IPS-18a (cell line): ENCODE measurements around the gene C2orf68.
"Not testable (repeated sequence)": the region's sequence is repeated elsewhere in the genome, so short reads cannot be mapped to it uniquely, and the experiment has no call there.

ENCODE experiments used
- H3K27ac ChIP-seq: one replicate; pipeline ENCODE4 v1.5.1; 2013; ENCODE audit warnings: low read length
- H3K27me3 ChIP-seq: one replicate; pipeline ENCODE4 v1.6.1; 2013; ENCODE audit warnings: mild to moderate bottlenecking, low read length; ENCODE audit not compliant: control insufficient read depth, insufficient read depth
- H3K36me3 ChIP-seq: one replicate; pipeline ENCODE4 v1.6.1; 2013; ENCODE audit warnings: low read depth, low read length; ENCODE audit not compliant: control insufficient read depth
- H3K4me1 ChIP-seq: one replicate; pipeline ENCODE4 v1.6.1; 2013; ENCODE audit warnings: low read depth, low read length; ENCODE audit not compliant: control insufficient read depth
- H3K4me3 ChIP-seq: one replicate; pipeline ENCODE4 v1.5.1; 2013; ENCODE audit warnings: low read length
- H3K9ac ChIP-seq: one replicate; pipeline ENCODE4 v1.6.1; 2013; ENCODE audit warnings: mild to moderate bottlenecking, low read length, moderate library complexity
- H3K9me3 ChIP-seq: one replicate; pipeline ENCODE4 v1.6.1; 2013; ENCODE audit warnings: low read depth, low read length; ENCODE audit not compliant: control insufficient read depth

C2orf68 gene

GRCh38 chr2:85611705-85612587 lies at the start of gene C2orf68:
Gene C2orf68 (minus strand): TSS chr2:85612066. CDS start chr2:85611984, 82 bp downstream.
- H3K4me1 ChIP-seq: no peaks in the 10 kb centered on the region
- H3K9me3 ChIP-seq: no peaks in the 10 kb centered on the region
- H3K27ac ChIP-seq: peak within 1 kb of the TSS; percentile 91
- peak within 1 kb of the TSS; percentile 94 for H3K4me3 ChIP-seq
- peaks cover 20% of the 10 kb centered on the region for H3K36me3 ChIP-seq
- no peaks in the 10 kb centered on the region for H3K27me3 ChIP-seq
- peak within 1 kb of the TSS; percentile 75 for H3K9ac ChIP-seq

- no peaks in the 10 kb centered on the region for H3K36me3 ChIP-seq
- no peaks in the 10 kb centered on the region for H3K27me3 ChIP-seq
- H3K4me3 ChIP-seq: no peak overlapping the region
- no peak overlapping the region for H3K9ac ChIP-seq
- no peaks in the 10 kb centered on the region for H3K4me1 ChIP-seq
- H3K27ac ChIP-seq: no peak overlapping the region
- no peaks in the 10 kb centered on the region for H3K9me3 ChIP-seq
These were observed 49.4 kb upstream of the C2orf68 start for GRCh38 chr2:85661139-85661858.

GRCh38 chr2:85660725-85661124 lies 48.9 kb upstream of the C2orf68 start:
- H3K9me3 ChIP-seq: no peaks in the 10 kb centered on the region
- no peaks in the 10 kb centered on the region for H3K4me1 ChIP-seq
- H3K4me3 ChIP-seq: no peak overlapping the region
- H3K9ac ChIP-seq: no peak overlapping the region
- no peak overlapping the region for H3K27ac ChIP-seq
- no peaks in the 10 kb centered on the region for H3K27me3 ChIP-seq
- H3K36me3 ChIP-seq: no peaks in the 10 kb centered on the region

GRCh38 chr2:85660301-85660700 lies 48.4 kb upstream of the C2orf68 start:
- not testable (repeated sequence) for H3K27ac ChIP-seq, H3K9me3 ChIP-seq, H3K4me1 ChIP-seq, H3K36me3 ChIP-seq, H3K9ac ChIP-seq, H3K4me3 ChIP-seq, H3K27me3 ChIP-seq

- no peaks in the 10 kb centered on the region for H3K27me3 ChIP-seq
- no peak overlapping the region for H3K27ac ChIP-seq
- H3K9me3 ChIP-seq: no peaks in the 10 kb centered on the region
- no peaks in the 10 kb centered on the region for H3K36me3 ChIP-seq
- no peak overlapping the region for H3K9ac ChIP-seq
- no peaks in the 10 kb centered on the region for H3K4me1 ChIP-seq
- H3K4me3 ChIP-seq: no peak overlapping the region
These were observed 47.6 kb upstream of the C2orf68 start for GRCh38 chr2:85659324-85659981.

GRCh38 chr2:85657399-85657798 lies 45.5 kb upstream of the C2orf68 start:
- H3K4me3 ChIP-seq, H3K27me3 ChIP-seq, H3K9me3 ChIP-seq, H3K4me1 ChIP-seq, H3K27ac ChIP-seq, H3K9ac ChIP-seq, H3K36me3 ChIP-seq: not testable (repeated sequence)

GRCh38 chr2:85656468-85656867 lies 44.6 kb upstream of the C2orf68 start:
- Histone ChIP-seq H3K9me3 (no peaks in the 10 kb centered on the region), H3K27ac (no peak overlapping the region), H3K9ac (no peak overlapping the region), H3K4me3 (no peak overlapping the region), H3K4me1 (no peaks in the 10 kb centered on the region), H3K27me3 (no peaks in the 10 kb centered on the region), H3K36me3 (peaks cover 9% of the 10 kb centered on the region)

- Histone ChIP-seq H3K4me3 (no peak overlapping the region), H3K27me3 (no peaks in the 10 kb centered on the region), H3K9me3 (no peaks in the 10 kb centered on the region), H3K9ac (no peak overlapping the region), H3K36me3 (peaks cover 13% of the 10 kb centered on the region), H3K4me1 (no peaks in the 10 kb centered on the region), H3K27ac (no peak overlapping the region)
These were observed 44.1 kb upstream of the C2orf68 start for GRCh38 chr2:85655961-85656417.

- Histone ChIP-seq H3K36me3 (peaks cover 29% of the 10 kb centered on the region), H3K4me1 (no peaks in the 10 kb centered on the region), H3K9me3 (no peaks in the 10 kb centered on the region), H3K9ac (no peak overlapping the region), H3K27me3 (no peaks in the 10 kb centered on the region), H3K4me3 (no peak overlapping the region), H3K27ac (no peak overlapping the region)
These were observed 42.1 kb upstream of the C2orf68 start for GRCh38 chr2:85653996-85654395.

- no peak overlapping the region for H3K9ac ChIP-seq
- H3K27ac ChIP-seq: no peak overlapping the region
- H3K4me3 ChIP-seq: no peak overlapping the region
These were observed 40.2 kb upstream of the C2orf68 start for GRCh38 chr2:85652056-85652455.

GRCh38 chr2:85651097-85651496 lies 39.2 kb upstream of the C2orf68 start:
- H3K27ac ChIP-seq: no peak overlapping the region
- no peaks in the 10 kb centered on the region for H3K27me3 ChIP-seq
- peaks cover 58% of the 10 kb centered on the region for H3K36me3 ChIP-seq
- H3K9ac ChIP-seq: no peak overlapping the region
- H3K4me1 ChIP-seq: no peaks in the 10 kb centered on the region
- no peaks in the 10 kb centered on the region for H3K9me3 ChIP-seq
- H3K4me3 ChIP-seq: no peak overlapping the region

More at GRCh38 chr2:85652056-85652455, 40.2 kb upstream of the C2orf68 start:
- Histone ChIP-seq H3K36me3 (peaks cover 48% of the 10 kb centered on the region), H3K9me3 (no peaks in the 10 kb centered on the region), H3K27me3 (no peaks in the 10 kb centered on the region), H3K4me1 (no peaks in the 10 kb centered on the region)
